C4-2B (cell line): ENCODE data around the gene GPBP1.

Experiments used
- ZFX ChIP-seq: fragments of 450-650 bp; IDR thresholded peaks from 2 replicates; pipeline ENCODE4 v1.6.1; 2017
- TF ChIP-seq, protein P1 (sequence below): fragments of 450-650 bp; conservative IDR thresholded peaks from 2 replicates; pipeline ENCODE4 v1.5.1; 2017; ENCODE audit warnings: mild to moderate bottlenecking

DNA sequence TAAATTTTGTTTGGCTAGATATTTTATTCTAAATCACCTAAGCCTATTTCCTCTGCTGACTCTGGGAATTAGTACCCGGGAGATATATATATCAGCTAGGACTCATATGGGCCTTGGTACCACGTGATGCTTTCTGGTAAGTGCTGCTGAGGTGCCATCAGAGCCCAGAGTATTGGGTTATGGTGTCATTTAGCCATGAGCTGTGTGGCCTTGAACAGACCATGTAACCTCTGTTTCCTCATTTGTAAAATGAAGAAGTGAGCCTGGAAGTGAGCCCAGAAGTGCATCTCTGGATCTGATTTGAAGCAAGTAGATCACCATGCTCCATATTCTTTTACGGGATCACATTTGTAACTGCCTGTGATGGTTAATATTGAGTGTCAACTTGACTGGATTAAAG, 126.1 kb downstream of the GPBP1 start:
- TF ChIP-seq, protein P1, sequence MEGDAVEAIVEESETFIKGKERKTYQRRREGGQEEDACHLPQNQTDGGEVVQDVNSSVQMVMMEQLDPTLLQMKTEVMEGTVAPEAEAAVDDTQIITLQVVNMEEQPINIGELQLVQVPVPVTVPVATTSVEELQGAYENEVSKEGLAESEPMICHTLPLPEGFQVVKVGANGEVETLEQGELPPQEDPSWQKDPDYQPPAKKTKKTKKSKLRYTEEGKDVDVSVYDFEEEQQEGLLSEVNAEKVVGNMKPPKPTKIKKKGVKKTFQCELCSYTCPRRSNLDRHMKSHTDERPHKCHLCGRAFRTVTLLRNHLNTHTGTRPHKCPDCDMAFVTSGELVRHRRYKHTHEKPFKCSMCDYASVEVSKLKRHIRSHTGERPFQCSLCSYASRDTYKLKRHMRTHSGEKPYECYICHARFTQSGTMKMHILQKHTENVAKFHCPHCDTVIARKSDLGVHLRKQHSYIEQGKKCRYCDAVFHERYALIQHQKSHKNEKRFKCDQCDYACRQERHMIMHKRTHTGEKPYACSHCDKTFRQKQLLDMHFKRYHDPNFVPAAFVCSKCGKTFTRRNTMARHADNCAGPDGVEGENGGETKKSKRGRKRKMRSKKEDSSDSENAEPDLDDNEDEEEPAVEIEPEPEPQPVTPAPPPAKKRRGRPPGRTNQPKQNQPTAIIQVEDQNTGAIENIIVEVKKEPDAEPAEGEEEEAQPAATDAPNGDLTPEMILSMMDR: no peak
- no peak for TF ChIP-seq ZFX
